ENCODE data around the gene RNASE7.

GRCh38 chr14:21030531-21030930, 11.6 kb upstream of the RNASE7 start:
- TF ChIP-seq EP300 (IDR thresholded peaks at IDR 0.05; ENCODE audit: borderline replicate concordance in 1 of 2, low read depth in 1 of 2, low read length in 1 of 2) (no peak), EZH2phosphoT487 (IDR thresholded peaks at IDR 0.05; ENCODE audit: borderline replicate concordance, low read depth) (no peak), RFX5 (IDR thresholded peaks at IDR 0.05; ENCODE audit: low read length) (no peak), MAX (IDR thresholded peaks at IDR 0.05; ENCODE audit: low read depth) (no peak), SMC3 (IDR thresholded peaks at IDR 0.05; ENCODE audit: low read depth, low read length) (no peak), USF2 (IDR thresholded peaks at IDR 0.05; ENCODE audit: borderline replicate concordance, low read depth, low read length) (no peak)
- TF ChIP-seq, protein P1, sequence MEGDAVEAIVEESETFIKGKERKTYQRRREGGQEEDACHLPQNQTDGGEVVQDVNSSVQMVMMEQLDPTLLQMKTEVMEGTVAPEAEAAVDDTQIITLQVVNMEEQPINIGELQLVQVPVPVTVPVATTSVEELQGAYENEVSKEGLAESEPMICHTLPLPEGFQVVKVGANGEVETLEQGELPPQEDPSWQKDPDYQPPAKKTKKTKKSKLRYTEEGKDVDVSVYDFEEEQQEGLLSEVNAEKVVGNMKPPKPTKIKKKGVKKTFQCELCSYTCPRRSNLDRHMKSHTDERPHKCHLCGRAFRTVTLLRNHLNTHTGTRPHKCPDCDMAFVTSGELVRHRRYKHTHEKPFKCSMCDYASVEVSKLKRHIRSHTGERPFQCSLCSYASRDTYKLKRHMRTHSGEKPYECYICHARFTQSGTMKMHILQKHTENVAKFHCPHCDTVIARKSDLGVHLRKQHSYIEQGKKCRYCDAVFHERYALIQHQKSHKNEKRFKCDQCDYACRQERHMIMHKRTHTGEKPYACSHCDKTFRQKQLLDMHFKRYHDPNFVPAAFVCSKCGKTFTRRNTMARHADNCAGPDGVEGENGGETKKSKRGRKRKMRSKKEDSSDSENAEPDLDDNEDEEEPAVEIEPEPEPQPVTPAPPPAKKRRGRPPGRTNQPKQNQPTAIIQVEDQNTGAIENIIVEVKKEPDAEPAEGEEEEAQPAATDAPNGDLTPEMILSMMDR (IDR thresholded peaks at IDR 0.05) = no peak
- TF ChIP-seq, protein P2, sequence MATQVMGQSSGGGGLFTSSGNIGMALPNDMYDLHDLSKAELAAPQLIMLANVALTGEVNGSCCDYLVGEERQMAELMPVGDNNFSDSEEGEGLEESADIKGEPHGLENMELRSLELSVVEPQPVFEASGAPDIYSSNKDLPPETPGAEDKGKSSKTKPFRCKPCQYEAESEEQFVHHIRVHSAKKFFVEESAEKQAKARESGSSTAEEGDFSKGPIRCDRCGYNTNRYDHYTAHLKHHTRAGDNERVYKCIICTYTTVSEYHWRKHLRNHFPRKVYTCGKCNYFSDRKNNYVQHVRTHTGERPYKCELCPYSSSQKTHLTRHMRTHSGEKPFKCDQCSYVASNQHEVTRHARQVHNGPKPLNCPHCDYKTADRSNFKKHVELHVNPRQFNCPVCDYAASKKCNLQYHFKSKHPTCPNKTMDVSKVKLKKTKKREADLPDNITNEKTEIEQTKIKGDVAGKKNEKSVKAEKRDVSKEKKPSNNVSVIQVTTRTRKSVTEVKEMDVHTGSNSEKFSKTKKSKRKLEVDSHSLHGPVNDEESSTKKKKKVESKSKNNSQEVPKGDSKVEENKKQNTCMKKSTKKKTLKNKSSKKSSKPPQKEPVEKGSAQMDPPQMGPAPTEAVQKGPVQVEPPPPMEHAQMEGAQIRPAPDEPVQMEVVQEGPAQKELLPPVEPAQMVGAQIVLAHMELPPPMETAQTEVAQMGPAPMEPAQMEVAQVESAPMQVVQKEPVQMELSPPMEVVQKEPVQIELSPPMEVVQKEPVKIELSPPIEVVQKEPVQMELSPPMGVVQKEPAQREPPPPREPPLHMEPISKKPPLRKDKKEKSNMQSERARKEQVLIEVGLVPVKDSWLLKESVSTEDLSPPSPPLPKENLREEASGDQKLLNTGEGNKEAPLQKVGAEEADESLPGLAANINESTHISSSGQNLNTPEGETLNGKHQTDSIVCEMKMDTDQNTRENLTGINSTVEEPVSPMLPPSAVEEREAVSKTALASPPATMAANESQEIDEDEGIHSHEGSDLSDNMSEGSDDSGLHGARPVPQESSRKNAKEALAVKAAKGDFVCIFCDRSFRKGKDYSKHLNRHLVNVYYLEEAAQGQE (IDR thresholded peaks at IDR 0.05; ENCODE audit: low read depth, low read length) = no peak
